Esophagus muscularis mucosa (tissue), 4 donors: Measurements from ENCODE around the gene CLIC6. TPM values are rescaled to one million over a fixed set of nuclear protein-coding genes. Genes with fewer than 3 reads are reported as not detected.

Experiments
- DNase-seq: peaks from one replicate; pipeline ENCODE4 v3.0.0-alpha.2; 2017; ENCODE audit errors: extremely low spot score
- H3K27ac ChIP-seq, 4 donors: fragments of 200-600 bp; sonication (generic); replicated peaks in 1 of 4; 1 replicate in 3 of 4; 2 replicates in 1 of 4; pipeline ENCODE4 v1.5.1; 2016 to 2019; ENCODE audit warnings: mild to moderate bottlenecking in 1 of 4
- H3K27me3 ChIP-seq, 4 donors: fragments of 200-600 bp; sonication (generic); one replicate each; pipeline versions ENCODE4 v1.5.1 to v1.6.0; 2016 to 2019
- H3K36me3 ChIP-seq, 4 donors: fragments of 200-600 bp; sonication (generic); one replicate each; pipeline ENCODE4 v1.5.1; 2016 to 2019
- H3K4me1 ChIP-seq, 4 donors: fragments of 200-600 bp; sonication (generic); one replicate each; pipeline ENCODE4 v1.5.1; 2016 to 2019
- H3K4me3 ChIP-seq, 4 donors: fragments of 200-600 bp; sonication (generic); 1 replicate in 2 of 4; 2 replicates in 2 of 4; pipeline ENCODE4 v1.5.1; 2016 to 2019; ENCODE audit warnings: mild to moderate bottlenecking in 4 of 4, moderate library complexity in 1 of 4
- H3K9me3 ChIP-seq, 4 donors: fragments of 200-600 bp; sonication (generic); 1 replicate in 3 of 4; 2 replicates in 1 of 4; pipeline ENCODE4 v1.5.1; 2016 to 2019
- CTCF ChIP-seq, 3 experiments: fragments of 200-600 bp in 2 of 3; fragments of 450-650 bp in 1 of 3; sonication (generic) in 2 of 3; IDR thresholded peaks; one replicate each; pipeline ENCODE4 v1.5.1; 2017 to 2019; ENCODE audit warnings: antibody characterized with exemption in 3 of 3, mild to moderate bottlenecking in 2 of 3, moderate library complexity in 1 of 3
- EP300 ChIP-seq: sonication (generic); formaldehyde crosslinking; IDR thresholded peaks from one replicate; pipeline ENCODE4 v1.6.1; 2017; ENCODE audit warnings: antibody characterized with exemption
- POLR2A ChIP-seq: fragments of 450-650 bp; IDR thresholded peaks from one replicate; pipeline ENCODE4 v1.6.1; 2017; ENCODE audit warnings: antibody characterized with exemption, moderate library complexity, mild to moderate bottlenecking, low read depth
- POLR2AphosphoS5 ChIP-seq, 2 donors: sonication (generic); formaldehyde crosslinking; IDR thresholded peaks; one replicate each; pipeline ENCODE4 v1.6.1; 2017; ENCODE audit warnings: antibody characterized with exemption in 2 of 2
- WGBS: methylation state at CpG from one replicate; pipeline ENCODE4 v1.1.5; 2018; 5-methylcytosine and 5-hydroxymethylcytosine counted together
- intact Hi-C: fragments of 100-400 bp; cut with DNase I; formaldehyde crosslinking; loops from one replicate; pipeline ENCODE4 v1.15.1; 2023
- total RNA-seq, 4 donors: library from RNA; depleted of rRNA; stranded (reverse); fragments of >200 nt; gene quantifications; one replicate each; pipeline versions ENCODE4 v1.1.0 to v1.2.1, GENCODE V29; 2016

CLIC6 gene
- total RNA-seq, 4 donors from 2014 or later: under 0.01 to 1.9 (median 0.39) TPM

- Histone ChIP-seq H3K9me3 (no peaks in the 10 kb centered on the region), H3K36me3 (no peaks in the 10 kb centered on the region), H3K27me3 (peaks cover 0 to 9% (median 0%) of the 10 kb centered on the region in 4 donors), H3K4me3 (no peak overlapping the region), H3K4me1 (peaks cover 0 to 9% (median 0%) of the 10 kb centered on the region in 4 donors), H3K27ac (no peak overlapping the region)
- WGBS: 89% methylated on average over 16 of the region's 16 CpGs
- no peak for TF ChIP-seq POLR2A
- TF ChIP-seq CTCF (IDR thresholded peaks at IDR 0.05): no peak
- TF ChIP-seq EP300: no peak
- no peak for TF ChIP-seq POLR2AphosphoS5 (IDR thresholded peaks at IDR 0.05)
- no peak for DNase-seq
- intact Hi-C loops: no loop called here
Observed at GRCh38 chr21:34688145-34688544, 19.4 kb downstream of the CLIC6 start.

- peaks cover 0 to 9% (median 0%) of the 10 kb centered on the region in 4 donors for H3K4me1 ChIP-seq
- 89% methylated on average over 5 of the region's 5 CpGs for WGBS
- no peaks in the 10 kb centered on the region for H3K9me3 ChIP-seq
- TF ChIP-seq EP300: no peak
- no peak for TF ChIP-seq POLR2A
- TF ChIP-seq CTCF (IDR thresholded peaks at IDR 0.05): no peak
- no peak for TF ChIP-seq POLR2AphosphoS5 (IDR thresholded peaks at IDR 0.05)
- intact Hi-C loops: no loop called here
- no peak overlapping the region for H3K4me3 ChIP-seq
- H3K27me3 ChIP-seq: peaks cover 0 to 9% (median 0%) of the 10 kb centered on the region in 4 donors
- no peaks in the 10 kb centered on the region for H3K36me3 ChIP-seq
- no peak for DNase-seq
- no peak overlapping the region for H3K27ac ChIP-seq
Observed at GRCh38 chr21:34688715-34689114, 19.9 kb downstream of the CLIC6 start.

- no peak for TF ChIP-seq EP300
- no peak for TF ChIP-seq POLR2AphosphoS5 (IDR thresholded peaks at IDR 0.05)
- no peak for TF ChIP-seq CTCF (IDR thresholded peaks at IDR 0.05)
- TF ChIP-seq POLR2A: no peak
- Histone ChIP-seq H3K27ac (no peak overlapping the region), H3K9me3 (no peaks in the 10 kb centered on the region), H3K4me1 (peaks cover 0 to 9% (median 0%) of the 10 kb centered on the region in 4 donors), H3K36me3 (no peaks in the 10 kb centered on the region), H3K27me3 (peaks cover 0 to 9% (median 0%) of the 10 kb centered on the region in 4 donors), H3K4me3 (no peak overlapping the region)
- no peak for DNase-seq
- WGBS: 80% methylated on average over 11 of the region's 11 CpGs
- intact Hi-C loops: no loop called here
Observed at GRCh38 chr21:34690041-34690792, 21.4 kb downstream of the CLIC6 start.

GRCh38 chr21:34690793-34691175 lies 22.0 kb downstream of the CLIC6 start:
- DNase-seq: no peak
- TF ChIP-seq POLR2A (no peak), CTCF (IDR thresholded peaks at IDR 0.05) (no peak), EP300 (no peak), POLR2AphosphoS5 (IDR thresholded peaks at IDR 0.05) (no peak)
- no peak overlapping the region for H3K27ac ChIP-seq
- no peaks in the 10 kb centered on the region for H3K9me3 ChIP-seq
- intact Hi-C loops: no loop called here
- peaks cover 0 to 9% (median 0%) of the 10 kb centered on the region in 4 donors for H3K27me3 ChIP-seq
- H3K36me3 ChIP-seq: no peaks in the 10 kb centered on the region
- H3K4me1 ChIP-seq: peaks cover 0 to 9% (median 0%) of the 10 kb centered on the region in 4 donors
- WGBS: 66% methylated on average over 2 of the region's 2 CpGs
- H3K4me3 ChIP-seq: no peak overlapping the region
